Heart right ventricle (tissue), 16 donors: Measurements from ENCODE around the gene CDC73. TPM values are rescaled to one million over a fixed set of nuclear protein-coding genes. Genes with fewer than 3 reads are reported as not detected.
A peak's percentile ranks its signal among the peaks of the same experiment; 100 is the strongest.

ENCODE experiments used
- ATAC-seq, 8 donors: fragments of 200-7000 bp; cut with Tn5 transposase; one replicate each; pipeline ENCODE4 v1.9.1; 2020; ENCODE audit warnings: mild to moderate bottlenecking in 8 of 8, moderate library complexity in 8 of 8, moderate number of reproducible peaks in 1 of 8
- DNase-seq, 2 donors: peaks; one replicate each; pipeline ENCODE4 v3.0.0-alpha.2; 2020
- H3K27ac ChIP-seq, 10 donors: fragments of 200-600 bp; sonication (generic) in 2 of 10; one replicate each; pipeline versions ENCODE4 v1.5.0 to v1.8.0; 2020 to 2022; ENCODE audit warnings: mild to moderate bottlenecking in 3 of 10
- H3K27me3 ChIP-seq, 7 donors: fragments of 200-600 bp; one replicate each; pipeline ENCODE4 v1.8.0; 2021 to 2022; ENCODE audit warnings: mild to moderate bottlenecking in 2 of 7
- H3K36me3 ChIP-seq, 9 donors: fragments of 200-600 bp; sonication (generic) in 1 of 9; one replicate each; pipeline versions ENCODE4 v1.5.0 to v1.8.0; 2020 to 2022; ENCODE audit warnings: mild to moderate bottlenecking in 2 of 9
- H3K4me1 ChIP-seq, 9 donors: fragments of 200-600 bp; sonication (generic) in 1 of 9; one replicate each; pipeline versions ENCODE4 v1.5.0 to v1.8.0; 2020 to 2022; ENCODE audit warnings: mild to moderate bottlenecking in 4 of 9
- H3K4me3 ChIP-seq, 10 donors: fragments of 200-600 bp; sonication (generic) in 2 of 10; one replicate each; pipeline versions ENCODE4 v1.5.0 to v1.8.0; 2020 to 2022; ENCODE audit warnings: mild to moderate bottlenecking in 7 of 10, moderate library complexity in 2 of 10
- H3K9me3 ChIP-seq, 11 donors: fragments of 200-600 bp in 10 of 11; sonication (generic) in 2 of 11; one replicate each; pipeline versions ENCODE4 v1.5.0 to v1.8.0; 2013 to 2022; ENCODE audit warnings: mild to moderate bottlenecking in 2 of 11, control low read depth in 1 of 11, moderate library complexity in 1 of 11
- WGBS, 2 donors: extraction: QIAGEN DNeasy Blood & Tissue Kit; methylation state at CpG; one replicate each; pipeline ENCODE4 v1.1.7; 2013; ENCODE audit warnings: inconsistent platforms in 1 of 2; 5-methylcytosine and 5-hydroxymethylcytosine counted together
- intact Hi-C, 10 donors: fragments of 100-400 bp; cut with DNase I; formaldehyde crosslinking; loops; one replicate each; pipeline versions ENCODE4 v1.11.1 to v1.14.2; 2022
- polyA plus RNA-seq, 2 donors: library from polyadenylated mRNA; stranded (reverse); fragments of 200-250 nt; gene quantifications; one replicate each; pipeline ENCODE4 v1.2.3, GENCODE V29; 2013
- total RNA-seq, 10 donors: library from RNA; stranded (reverse); fragmentation: NEBNext Ultra II Directional in 3 of 10; extraction: Animal tissue kit (Norgen Biotek cat#: 25700) in 3 of 10; gene quantifications; one replicate each; pipeline versions ENCODE4 v1.2.1 to v1.2.4, GENCODE V29; 2021 to 2023
- TF ChIP-seq, protein P1 (sequence below), 9 donors: fragments of 200-600 bp; sonication (generic) in 2 of 9; IDR thresholded peaks; one replicate each; pipeline versions ENCODE4 v1.5.0 to v1.8.0; 2021 to 2022; ENCODE audit warnings: antibody characterized with exemption in 9 of 9, mild to moderate bottlenecking in 5 of 9, moderate library complexity in 1 of 9
- donor health status: Arrhythmogenic right ventricular cardiomyopathy.
- donor health status: ischemic (EF 13 %, LVEDD 7.1; RV severe dilation, severe dysfunction).
- donor health status: healthy with polysubstance abuse.
- donor health status: DM: no; HTN: yes; CAD: no.
- donor health status: DM: no; HTN: no; CAD: no.
- donor health status: ischemic (EF 25% LVEDD 6.9; RV normal size, moderate dysfunction).
- donor health status: ischemic (EF 25% LVEDD 5.7; RV mildly dilated, moderate dysfunction).
- donor health status: healthy.
- donor health status: DM: yes; HTN: yes; CAD: no.
- donor health status: Ischemic cardiomyopathy.
- donor health status: ischemic (EF 35%, LVEDD 5.7; RV mildly dilated, moderate dysfunction).
- donor health status: nonischemic (EF 11% LVEDD 7.7; RV severe dilation, severe dysfunction).
- donor health status: DM: yes; HTN: yes; CAD: no.
- donor health status: PGD.
- donor health status: ischemic (EF 29% LVEDD 5.4; RV normal size, mild dysfunction).
- donor health status: nonischemic (EF 23%, LVEDD 6.1; RV moderate dilation, normal function).

CDC73 gene
- total and polyA plus RNA-seq, 12 donors = 9.2 to 70.2 (median 54.2) TPM

DNA sequence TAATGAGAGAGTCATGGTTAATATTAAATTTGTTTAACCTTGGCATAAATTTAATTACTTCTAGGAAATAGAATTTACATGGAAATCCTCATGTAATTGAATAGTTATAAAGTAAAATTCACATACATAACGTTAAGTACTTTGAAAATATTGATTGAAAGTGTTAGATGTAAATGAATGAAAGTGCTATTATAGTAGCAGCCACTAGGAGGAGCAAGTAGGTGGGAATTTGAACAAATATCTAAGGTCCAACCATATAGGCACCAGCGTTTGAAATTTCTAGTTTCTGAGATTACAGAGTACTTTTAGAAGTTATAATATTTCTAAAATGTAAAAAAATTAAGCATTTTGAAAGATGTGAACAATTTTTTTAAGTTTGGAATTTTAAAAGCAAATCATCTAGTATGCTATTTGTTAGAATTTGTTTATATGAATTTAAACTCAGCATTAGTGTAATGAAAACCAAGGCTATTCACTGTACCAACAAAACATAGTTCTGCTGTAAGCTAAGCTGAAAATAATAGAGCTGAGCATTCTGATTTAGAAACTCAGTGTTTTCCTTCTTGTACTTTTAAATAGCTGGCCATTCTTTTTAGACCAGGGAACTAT is 61.3 kb downstream of the CDC73 start:
- peak in 1 of 2 donors; percentile 17 for DNase-seq
- peaks cover 0 to 78% (median 31%) of the 10 kb centered on the region in 9 donors for H3K4me1 ChIP-seq
- peak in 4 of 8 donors; percentile 55 to 63 (median 56) for ATAC-seq
- TF ChIP-seq, protein P1, sequence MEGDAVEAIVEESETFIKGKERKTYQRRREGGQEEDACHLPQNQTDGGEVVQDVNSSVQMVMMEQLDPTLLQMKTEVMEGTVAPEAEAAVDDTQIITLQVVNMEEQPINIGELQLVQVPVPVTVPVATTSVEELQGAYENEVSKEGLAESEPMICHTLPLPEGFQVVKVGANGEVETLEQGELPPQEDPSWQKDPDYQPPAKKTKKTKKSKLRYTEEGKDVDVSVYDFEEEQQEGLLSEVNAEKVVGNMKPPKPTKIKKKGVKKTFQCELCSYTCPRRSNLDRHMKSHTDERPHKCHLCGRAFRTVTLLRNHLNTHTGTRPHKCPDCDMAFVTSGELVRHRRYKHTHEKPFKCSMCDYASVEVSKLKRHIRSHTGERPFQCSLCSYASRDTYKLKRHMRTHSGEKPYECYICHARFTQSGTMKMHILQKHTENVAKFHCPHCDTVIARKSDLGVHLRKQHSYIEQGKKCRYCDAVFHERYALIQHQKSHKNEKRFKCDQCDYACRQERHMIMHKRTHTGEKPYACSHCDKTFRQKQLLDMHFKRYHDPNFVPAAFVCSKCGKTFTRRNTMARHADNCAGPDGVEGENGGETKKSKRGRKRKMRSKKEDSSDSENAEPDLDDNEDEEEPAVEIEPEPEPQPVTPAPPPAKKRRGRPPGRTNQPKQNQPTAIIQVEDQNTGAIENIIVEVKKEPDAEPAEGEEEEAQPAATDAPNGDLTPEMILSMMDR (IDR thresholded peaks at IDR 0.05) = peak; percentile 73 to 92 (median 83)
- H3K27ac ChIP-seq = peak overlapping the region in 6 of 10 donors; percentile 1 to 81 (median 42)
- no peaks in the 10 kb centered on the region for H3K36me3 ChIP-seq
- H3K4me3 ChIP-seq = peak overlapping the region in 9 of 10 donors; percentile 30 to 55 (median 49)
- WGBS, 2 donors = 0 to 6% methylated on average over 2 of the region's 2 CpGs
- no peaks in the 10 kb centered on the region for H3K9me3 ChIP-seq
- intact Hi-C loops = loop anchor here in 7 of 10 donors (5.0 to 10.0 kb wide), 7 partner anchors 152 to 1114 kb away; no protein-coding TSS in a partner anchor
- no peaks in the 10 kb centered on the region for H3K27me3 ChIP-seq

DNA sequence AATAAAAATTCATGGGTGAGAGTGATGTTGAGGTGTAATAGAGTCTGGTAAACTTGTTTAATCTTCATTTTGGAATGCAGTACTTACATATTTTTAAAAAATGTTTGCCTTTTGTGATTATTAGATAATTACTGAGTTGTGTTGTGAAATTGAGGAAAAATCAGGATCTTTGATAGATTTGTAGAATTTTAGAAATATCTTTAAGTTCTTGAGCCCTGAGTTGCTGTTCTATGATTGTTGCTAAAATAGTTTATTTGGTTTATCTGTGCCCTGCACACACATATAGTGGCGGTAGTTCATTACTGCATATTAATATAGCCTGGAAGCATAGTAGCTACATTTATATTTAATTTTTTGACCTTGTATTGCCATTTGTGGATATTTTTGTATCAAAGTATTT is 62.9 kb downstream of the CDC73 start:
- Histone ChIP-seq H3K27ac (peak overlapping the region in 9 of 10 donors; percentile 32 to 81 (median 75)), H3K4me1 (peaks cover 0 to 77% (median 32%) of the 10 kb centered on the region in 9 donors), H3K9me3 (no peaks in the 10 kb centered on the region), H3K36me3 (no peaks in the 10 kb centered on the region), H3K27me3 (no peaks in the 10 kb centered on the region), H3K4me3 (peak overlapping the region; percentile 26 to 55 (median 46))
- ATAC-seq (no peak), DNase-seq (no peak)
- 51 to 60% methylated on average over 1 of the region's 1 CpG for WGBS, 2 donors
- intact Hi-C loops = loop anchor here in 7 of 10 donors (5.0 to 10.0 kb wide), 9 partner anchors 150 to 1113 kb away; no protein-coding TSS in a partner anchor
- TF ChIP-seq, protein P1 (IDR thresholded peaks at IDR 0.05) = no peak

DNA sequence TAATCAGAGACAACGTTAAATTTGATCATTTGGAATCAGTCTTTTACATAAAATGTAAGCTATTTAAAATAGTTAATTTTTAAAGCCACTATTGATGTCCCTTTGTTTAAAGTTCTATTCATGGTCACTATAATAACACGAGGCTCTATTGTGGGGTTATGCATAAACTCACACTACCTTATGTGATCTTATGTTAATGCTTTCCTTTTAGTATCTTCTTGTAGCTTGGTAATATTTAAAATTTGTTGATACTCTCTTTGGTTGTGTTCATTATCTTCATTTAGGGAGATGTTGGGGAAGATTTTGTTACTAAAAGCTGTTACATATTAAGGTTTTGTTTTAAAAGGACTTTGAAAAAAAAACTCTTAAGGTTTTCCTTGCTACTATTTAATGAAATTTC is 63.4 kb downstream of the CDC73 start:
- Histone ChIP-seq H3K36me3 (no peaks in the 10 kb centered on the region), H3K4me1 (peaks cover 0 to 77% (median 33%) of the 10 kb centered on the region in 9 donors), H3K9me3 (no peaks in the 10 kb centered on the region), H3K4me3 (peak overlapping the region; percentile 26 to 55 (median 46)), H3K27me3 (no peaks in the 10 kb centered on the region), H3K27ac (peak overlapping the region; percentile 32 to 81 (median 74))
- intact Hi-C loops = loop anchor here in 7 of 10 donors (5.0 to 10.0 kb wide), 8 partner anchors 150 to 1110 kb away; no protein-coding TSS in a partner anchor
- TF ChIP-seq, protein P1 (IDR thresholded peaks at IDR 0.05) = no peak
- ATAC-seq = no peak
- WGBS, 2 donors = 29 to 40% methylated on average over 2 of the region's 2 CpGs
- no peak for DNase-seq

DNA sequence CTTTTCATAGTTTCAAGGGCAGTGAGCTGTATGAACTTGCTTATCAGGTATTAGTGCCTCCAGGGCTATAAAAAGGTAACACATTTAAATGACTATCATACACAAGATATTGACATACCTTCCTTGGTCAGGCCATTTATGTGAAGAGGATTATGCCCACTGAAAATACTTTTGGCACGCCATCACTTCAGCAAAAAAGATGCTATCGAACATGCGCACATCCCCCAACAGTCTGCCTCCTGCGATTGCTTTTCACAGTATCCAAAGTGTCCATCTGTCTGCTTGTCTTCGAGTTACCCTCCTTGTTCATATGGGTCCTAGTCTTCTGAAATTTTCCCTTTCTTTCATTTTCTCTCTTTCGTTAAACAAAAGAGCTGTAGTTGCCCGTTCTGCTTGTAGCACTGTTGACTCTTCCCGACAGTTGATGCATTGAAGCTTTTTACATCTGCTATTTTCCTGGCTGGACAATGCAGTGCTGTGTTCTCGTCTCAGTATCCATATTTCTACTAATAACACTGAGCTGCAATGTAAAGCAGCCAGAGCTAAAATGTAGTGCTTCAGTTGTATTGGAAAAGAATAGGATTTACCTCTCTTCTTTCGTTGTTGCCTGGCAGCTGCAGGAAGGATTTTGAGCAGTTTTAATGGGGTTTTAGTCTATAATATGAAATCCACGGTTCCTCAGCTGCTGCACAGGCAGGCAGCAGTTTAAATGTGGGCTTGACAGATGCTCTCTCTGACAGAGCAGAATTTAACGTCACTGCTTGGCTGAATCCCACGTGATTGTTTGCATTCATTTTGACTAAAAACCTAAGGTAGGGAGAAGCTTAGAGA is 64.3 kb downstream of the CDC73 start, which contains the start of gene B3GALT2:
Gene B3GALT2, minus strand, starts transcription at position 713 of the 831 bp plus-strand sequence. CDS start 5,051 bp downstream, outside the sequence.
- ATAC-seq = peak; percentile 48 to 80 (median 72)
- intact Hi-C loops = loop anchor here in 7 of 10 donors (5.0 to 10.0 kb wide), 8 partner anchors 149 to 1109 kb away; no protein-coding TSS in a partner anchor
- Histone ChIP-seq H3K4me1 (peaks cover 0 to 79% (median 35%) of the 10 kb centered on the region in 9 donors), H3K4me3 (peak within 1 kb of the TSS; percentile 26 to 55 (median 46)), H3K9me3 (no peaks in the 10 kb centered on the region), H3K27ac (peak within 1 kb of the TSS; percentile 32 to 81 (median 74)), H3K36me3 (no peaks in the 10 kb centered on the region), H3K27me3 (no peaks in the 10 kb centered on the region)
- TF ChIP-seq, protein P1 (IDR thresholded peaks at IDR 0.05) = no peak
- DNase-seq = peak in 1 of 2 donors; percentile 55
- WGBS, 2 donors = 17 to 18% methylated on average over 13 of the region's 13 CpGs
